Fibroblast of the aortic adventitia (primary cell): ENCODE data around the gene IRS2. TPM values are rescaled to one million over a fixed set of nuclear protein-coding genes. Genes with fewer than 3 reads are reported as not detected.

Source experiments
- DNase-seq: peaks from one replicate; pipeline ENCODE4 v3.0.0-alpha.2; 2010; ENCODE audit warnings: low read depth
- H3K4me3 ChIP-seq: 2 replicates; pipeline ENCODE4 v1.5.1; 2011; ENCODE audit warnings: low read depth, mild to moderate bottlenecking, control low read depth, low read length, moderate library complexity
- total RNA-seq: library from RNA; depleted of rRNA; stranded (reverse); fragments of >200 nt; gene quantifications from 2 replicates; pipeline ENCODE4 v1.2.3, GENCODE V29; 2012; ENCODE audit warnings: low replicate concordance
- TF ChIP-seq, protein P1 (sequence below): IDR thresholded peaks from 2 replicates; pipeline ENCODE4 v1.5.1; 2011; ENCODE audit warnings: mild to moderate bottlenecking, low read length, control low read depth, inconsistent platforms; ENCODE audit not compliant: insufficient read depth

Gene IRS2
- total RNA-seq, 1 donor: 4.3 TPM

DNA sequence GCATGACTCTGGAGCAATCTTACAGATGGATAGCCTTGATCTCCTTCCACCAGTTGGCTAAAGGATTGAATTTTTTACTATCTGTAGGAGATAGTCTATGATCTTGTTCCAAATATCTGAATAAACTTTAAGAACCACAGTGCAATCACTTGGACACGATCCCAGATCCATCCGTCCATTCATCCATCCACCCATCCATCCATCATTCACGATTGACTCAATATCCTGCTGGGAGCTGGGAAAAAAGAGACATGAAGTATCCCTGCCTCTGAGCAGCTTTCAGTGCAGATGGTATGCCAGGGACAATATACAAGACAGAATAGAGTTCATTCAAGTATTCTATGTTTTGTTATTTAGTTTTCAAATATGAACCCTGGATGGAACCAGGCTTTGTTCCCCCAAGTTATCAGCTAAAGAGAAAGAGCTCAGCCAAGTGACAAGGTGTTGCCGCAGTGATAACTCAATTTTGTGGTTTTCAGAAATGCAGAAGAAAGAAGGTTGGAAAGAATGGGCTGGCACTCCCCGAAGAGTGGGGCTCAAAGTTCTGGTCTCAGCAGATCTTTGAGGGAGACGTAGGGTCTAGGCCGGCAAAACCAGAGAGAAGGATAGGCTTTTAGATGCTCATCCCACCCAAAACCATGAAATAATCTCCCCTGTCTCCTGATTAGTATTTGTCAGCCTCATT is 66.3 kb downstream of the IRS2 start:
- TF ChIP-seq, protein P1, sequence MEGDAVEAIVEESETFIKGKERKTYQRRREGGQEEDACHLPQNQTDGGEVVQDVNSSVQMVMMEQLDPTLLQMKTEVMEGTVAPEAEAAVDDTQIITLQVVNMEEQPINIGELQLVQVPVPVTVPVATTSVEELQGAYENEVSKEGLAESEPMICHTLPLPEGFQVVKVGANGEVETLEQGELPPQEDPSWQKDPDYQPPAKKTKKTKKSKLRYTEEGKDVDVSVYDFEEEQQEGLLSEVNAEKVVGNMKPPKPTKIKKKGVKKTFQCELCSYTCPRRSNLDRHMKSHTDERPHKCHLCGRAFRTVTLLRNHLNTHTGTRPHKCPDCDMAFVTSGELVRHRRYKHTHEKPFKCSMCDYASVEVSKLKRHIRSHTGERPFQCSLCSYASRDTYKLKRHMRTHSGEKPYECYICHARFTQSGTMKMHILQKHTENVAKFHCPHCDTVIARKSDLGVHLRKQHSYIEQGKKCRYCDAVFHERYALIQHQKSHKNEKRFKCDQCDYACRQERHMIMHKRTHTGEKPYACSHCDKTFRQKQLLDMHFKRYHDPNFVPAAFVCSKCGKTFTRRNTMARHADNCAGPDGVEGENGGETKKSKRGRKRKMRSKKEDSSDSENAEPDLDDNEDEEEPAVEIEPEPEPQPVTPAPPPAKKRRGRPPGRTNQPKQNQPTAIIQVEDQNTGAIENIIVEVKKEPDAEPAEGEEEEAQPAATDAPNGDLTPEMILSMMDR: no peak
- no peak for DNase-seq
- H3K4me3 ChIP-seq: no peak overlapping the region

DNA sequence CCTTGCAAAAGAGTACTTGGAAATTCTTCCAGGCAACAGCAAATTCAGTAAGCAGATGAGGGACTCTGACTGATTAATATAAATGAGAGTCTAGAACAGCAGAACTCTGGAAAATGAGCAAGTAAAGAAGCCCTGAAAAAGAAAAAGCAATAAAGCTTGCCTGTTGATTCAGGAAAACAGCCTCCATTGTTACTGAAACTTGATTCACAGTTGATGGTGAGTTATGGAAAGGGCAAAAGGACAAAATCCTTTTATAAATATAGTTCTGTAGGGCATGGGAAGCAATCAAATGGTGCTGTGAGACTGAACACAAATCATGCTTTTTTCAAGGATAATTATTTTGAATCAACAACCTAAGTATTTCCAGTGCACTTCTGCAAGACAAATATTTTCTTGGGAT is 67.7 kb downstream of the IRS2 start:
- no peak for DNase-seq
- H3K4me3 ChIP-seq: no peak overlapping the region
- TF ChIP-seq, protein P1: no peak

DNA sequence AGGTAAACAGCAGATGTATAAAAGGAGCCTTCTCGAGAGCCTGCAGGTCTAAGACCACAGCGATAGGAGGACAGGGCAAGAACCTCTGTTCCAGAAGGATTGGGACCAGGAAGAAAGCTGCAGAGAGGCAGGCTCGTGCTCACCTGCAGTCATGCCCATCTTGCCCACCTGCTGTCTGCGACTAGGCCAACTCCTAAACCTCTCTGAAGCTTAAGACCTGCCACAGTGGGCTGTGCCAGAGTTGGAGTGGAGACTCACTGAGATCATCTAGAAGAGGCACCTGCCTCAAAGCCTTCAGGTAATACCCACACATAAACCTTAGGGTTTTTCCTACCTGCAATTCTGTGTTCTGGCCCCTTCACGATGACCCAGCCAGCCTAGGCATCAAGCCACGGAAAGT is 68.7 kb downstream of the IRS2 start:
- no peak for DNase-seq
- TF ChIP-seq, protein P1: no peak
- no peak overlapping the region for H3K4me3 ChIP-seq

DNA sequence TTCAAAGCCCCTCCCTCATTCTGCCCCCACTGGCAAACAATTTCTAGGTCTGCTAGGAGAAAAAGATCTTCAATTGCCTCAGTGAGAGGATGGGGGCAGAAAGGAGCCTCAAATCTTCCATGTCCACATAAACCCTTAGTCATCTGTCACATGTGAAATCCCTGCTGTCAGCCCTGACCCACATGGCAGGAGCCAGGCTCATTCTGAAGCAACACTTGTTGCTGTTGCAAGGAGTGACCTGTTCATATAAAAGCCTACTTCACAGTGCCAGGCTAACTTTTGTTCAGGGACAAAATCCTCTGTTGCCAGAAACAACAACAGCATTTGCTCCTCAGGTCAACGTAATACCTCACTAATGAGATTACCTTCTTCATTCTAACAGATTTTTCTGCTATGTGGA is 70.5 kb downstream of the IRS2 start:
- H3K4me3 ChIP-seq: no peak overlapping the region
- no peak for DNase-seq
- TF ChIP-seq, protein P1: no peak

DNA sequence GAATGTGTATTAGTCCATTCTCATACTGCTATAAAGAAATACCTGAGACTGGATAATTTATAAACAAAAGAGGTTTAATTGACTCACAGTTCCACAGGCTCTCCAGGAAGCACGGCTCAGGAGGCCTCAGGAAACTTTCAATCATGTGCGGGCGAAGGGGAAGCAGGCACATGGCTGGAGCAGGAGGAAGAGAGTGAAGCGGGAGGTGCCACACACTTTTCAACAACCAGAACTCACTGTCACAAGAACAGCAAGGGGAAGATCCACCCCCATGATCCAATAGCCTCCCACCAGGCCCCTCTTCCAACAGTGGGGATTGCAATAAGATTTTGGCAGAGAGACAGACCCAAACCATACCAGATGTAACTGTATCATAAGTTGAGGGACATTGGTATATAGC is 72.7 kb downstream of the IRS2 start:
- TF ChIP-seq, protein P1: no peak
- no peak for DNase-seq
- H3K4me3 ChIP-seq: no peak overlapping the region

DNA sequence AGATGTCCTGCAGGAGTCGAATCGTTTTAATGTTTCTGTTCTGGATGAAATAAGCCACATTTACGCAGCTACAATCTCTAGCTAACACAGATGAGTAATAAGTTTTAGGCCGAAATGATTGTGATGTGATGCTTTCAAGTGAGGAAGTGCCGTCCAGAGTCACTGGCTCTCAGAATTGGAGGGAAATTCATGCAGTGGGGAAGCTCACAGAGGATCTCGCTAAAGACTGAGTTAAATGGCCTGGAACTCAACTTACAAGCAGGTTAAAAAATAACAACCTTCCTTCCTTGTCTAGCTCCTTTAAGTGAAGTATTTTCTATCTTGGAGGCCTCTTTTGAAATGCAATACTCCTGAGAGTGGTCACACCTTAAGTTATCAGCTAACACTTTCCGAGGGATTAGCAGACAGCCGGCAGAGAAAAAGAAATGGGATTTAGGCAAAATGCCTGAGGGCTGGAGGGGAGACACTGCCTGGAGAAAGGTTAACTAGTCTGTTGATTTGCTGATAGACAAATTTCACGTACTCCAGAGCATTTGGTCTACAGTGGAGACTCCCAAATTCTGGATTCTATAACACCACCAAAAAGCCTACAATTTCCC is 74.2 kb downstream of the IRS2 start:
- TF ChIP-seq, protein P1: no peak
- no peak overlapping the region for H3K4me3 ChIP-seq
- no peak for DNase-seq
